CD8-positive, alpha-beta memory T cell (primary cell): ENCODE data around the gene ZCCHC14. TPM values are rescaled to one million over a fixed set of nuclear protein-coding genes. Genes with fewer than 3 reads are reported as not detected.
A peak's percentile ranks its signal among the peaks of the same experiment; 100 is the strongest.

Experiments used
- CTCF ChIA-PET: fragments of 350-600 bp; sonication (Branson Sonifier 250); formaldehyde crosslinking; loops from one replicate; lab custom pipeline; 2021; ENCODE audit warnings: antibody characterized with exemption; lab: Charles Lee
- POLR2A ChIA-PET: fragments of 350-600 bp; sonication (Branson Sonifier 250); formaldehyde crosslinking; loops from one replicate; lab custom pipeline; 2021; ENCODE audit warnings: antibody characterized with exemption; lab: Charles Lee
- DNase-seq, 5 donors: peaks; one replicate each; pipeline versions ENCODE4 v3.0.0 to v3.0.0-alpha.2; 2020 to 2022; ENCODE audit warnings: mixed read lengths in 1 of 5
- H3K27ac ChIP-seq: one replicate; pipeline ENCODE4 v1.7.0; 2013; ENCODE audit warnings: low read depth, mild to moderate bottlenecking, low read length, moderate library complexity
- H3K27me3 ChIP-seq: 2 replicates; pipeline ENCODE4 v1.7.0; 2013; ENCODE audit warnings: low read length, mild to moderate bottlenecking; ENCODE audit not compliant: insufficient read depth, poor library complexity, severe bottlenecking
- H3K36me3 ChIP-seq: 2 replicates; pipeline ENCODE4 v1.7.0; 2013; ENCODE audit warnings: mild to moderate bottlenecking, low read length, moderate library complexity; ENCODE audit not compliant: insufficient read depth
- H3K4me1 ChIP-seq: 2 replicates; pipeline ENCODE4 v1.7.0; 2013; ENCODE audit warnings: mild to moderate bottlenecking, low read length, moderate library complexity; ENCODE audit not compliant: insufficient read depth
- H3K4me3 ChIP-seq: 2 replicates; pipeline ENCODE4 v1.7.0; 2013; ENCODE audit warnings: mild to moderate bottlenecking, low read length
- H3K9me3 ChIP-seq: 2 replicates; pipeline ENCODE4 v1.7.0; 2013; ENCODE audit warnings: mild to moderate bottlenecking, low read length
- H3K27ac Mint-ChIP-seq, 8 donors: one replicate each; pipeline ENCODE4 v1.8.0; 2020 to 2021; ENCODE audit warnings: mixed read lengths in 8 of 8, mild to moderate bottlenecking in 6 of 8, inconsistent platforms in 3 of 8, moderate library complexity in 3 of 8
- H3K27me3 Mint-ChIP-seq, 2 donors: one replicate each; pipeline ENCODE4 v1.8.0; 2020 to 2021; ENCODE audit warnings: mixed read lengths in 2 of 2, mild to moderate bottlenecking in 1 of 2, moderate library complexity in 1 of 2
- H3K36me3 Mint-ChIP-seq, 3 donors: one replicate each; pipeline ENCODE4 v1.8.0; 2020 to 2021; ENCODE audit warnings: mixed read lengths in 3 of 3, inconsistent platforms in 1 of 3, mild to moderate bottlenecking in 1 of 3
- H3K4me1 Mint-ChIP-seq, 3 donors: one replicate each; pipeline ENCODE4 v1.8.0; 2020 to 2021; ENCODE audit warnings: mixed read lengths in 3 of 3, inconsistent platforms in 1 of 3, mild to moderate bottlenecking in 1 of 3
- H3K4me3 Mint-ChIP-seq, 7 donors: one replicate each; pipeline ENCODE4 v1.8.0; 2020 to 2021; ENCODE audit warnings: mixed read lengths in 7 of 7, mild to moderate bottlenecking in 6 of 7, moderate library complexity in 4 of 7, inconsistent platforms in 2 of 7
- H3K9me3 Mint-ChIP-seq, 5 donors: one replicate each; pipeline ENCODE4 v1.8.0; 2020 to 2022; ENCODE audit warnings: mixed read lengths in 5 of 5, mild to moderate bottlenecking in 3 of 5, moderate library complexity in 2 of 5, inconsistent platforms in 1 of 5
- polyA plus RNA-seq: library from polyadenylated mRNA; unstranded; fragments of 300-500 nt; fragmentation: Illumina TruSeq; gene quantifications from one replicate; pipeline ENCODE4 v1.2.3, GENCODE V29; 2021
- total RNA-seq, 2 experiments: library from RNA; stranded (reverse); gene quantifications; one replicate each; pipeline ENCODE4 v1.2.3, GENCODE V29; 2021

The ZCCHC14 gene
- total and polyA plus RNA-seq, 3 experiments from 2014 or later = 0.77 to 6.2 (median 6.1) TPM

DNA sequence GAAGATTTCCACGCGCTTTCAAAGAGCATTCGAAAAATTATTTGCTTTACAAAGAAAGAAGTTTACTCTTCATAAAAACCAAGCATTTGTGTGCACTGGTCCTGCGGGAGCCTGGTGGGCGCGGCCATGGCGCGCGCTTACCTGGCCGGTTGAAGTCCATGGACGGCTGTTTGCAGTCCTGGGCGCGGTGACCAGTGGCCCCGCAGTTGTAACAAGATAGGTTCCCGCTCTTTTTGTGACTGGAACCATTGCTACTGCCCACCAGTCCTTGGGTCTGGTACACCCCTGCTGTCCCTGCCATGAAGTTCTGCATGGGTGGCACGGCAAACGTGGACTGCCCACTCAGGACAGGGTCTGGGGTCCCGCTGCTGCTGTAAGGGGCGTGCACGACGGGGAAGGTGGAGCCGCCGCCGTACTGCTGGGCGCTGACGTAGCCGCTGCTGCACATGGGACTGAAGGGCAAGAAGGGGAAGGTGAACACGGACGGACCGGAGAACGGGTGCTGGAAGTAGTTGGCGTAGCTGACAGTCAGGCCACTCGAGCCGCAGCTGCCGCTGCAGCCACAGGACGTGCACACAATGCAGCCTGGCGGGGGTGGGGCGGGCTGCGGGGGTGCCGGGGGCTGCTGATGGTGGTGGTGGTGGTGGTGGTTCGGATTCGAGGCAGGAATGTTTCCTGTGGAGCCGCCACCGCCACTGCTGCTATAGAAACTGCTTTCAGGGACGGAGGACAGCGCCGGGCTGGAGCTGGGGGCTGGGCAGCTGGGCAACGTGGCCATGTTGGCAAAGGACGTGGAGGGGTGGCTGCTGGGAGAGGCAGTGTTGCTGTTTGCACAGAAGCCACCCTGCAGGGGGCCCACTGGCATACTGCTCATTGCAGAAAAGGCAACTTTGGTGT is 81.2 kb downstream of the ZCCHC14 start:
- Histone ChIP-seq H3K27me3 (no peaks in the 10 kb centered on the region), H3K27ac (no peak overlapping the region), H3K4me1 (no peaks in the 10 kb centered on the region), H3K36me3 (peaks cover 5% of the 10 kb centered on the region), H3K4me3 (no peak overlapping the region), H3K9me3 (no peaks in the 10 kb centered on the region)
- peaks cover 3 to 70% (median 5%) of the 10 kb centered on the region in 3 donors for H3K36me3 Mint-ChIP-seq
- ChIA-PET POLR2A (no interaction called here), CTCF (interaction anchor here (1.9 kb wide), 1 partner anchor 18 kb away, joined by 4 read pairs; no protein-coding TSS in a partner anchor)
- DNase-seq = no peak
- H3K9me3 Mint-ChIP-seq = no peaks in the 10 kb centered on the region
- H3K27ac Mint-ChIP-seq = peak overlapping the region in 1 of 8 donors; percentile 10
- H3K4me3 Mint-ChIP-seq = no peak overlapping the region
- no peaks in the 10 kb centered on the region for H3K4me1 Mint-ChIP-seq
- H3K27me3 Mint-ChIP-seq = peaks cover 0 to 2% of the 10 kb centered on the region in 2 donors

DNA sequence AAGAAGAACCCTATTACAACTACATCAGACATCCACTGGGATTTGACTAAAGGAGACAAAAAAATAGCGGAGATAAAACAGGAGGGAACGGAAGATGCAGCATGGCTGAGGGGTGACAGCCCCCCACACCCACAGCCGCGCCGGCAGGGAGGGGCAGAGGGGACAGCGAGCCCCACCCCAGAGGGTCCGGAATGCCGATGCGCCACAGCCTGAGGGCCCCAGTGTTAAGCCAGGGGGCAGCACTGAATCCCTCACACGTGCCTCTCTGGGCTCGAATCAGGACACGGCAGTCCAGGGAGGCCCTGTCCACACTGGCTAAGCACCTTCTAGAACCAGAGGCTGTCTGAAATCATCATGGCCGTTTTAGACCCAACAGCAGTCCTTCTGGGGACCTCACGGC is 81.9 kb downstream of the ZCCHC14 start:
- Histone ChIP-seq H3K4me1 (no peaks in the 10 kb centered on the region), H3K36me3 (peaks cover 8% of the 10 kb centered on the region), H3K9me3 (no peaks in the 10 kb centered on the region), H3K27me3 (no peaks in the 10 kb centered on the region), H3K4me3 (no peak overlapping the region), H3K27ac (no peak overlapping the region)
- no peak overlapping the region for H3K4me3 Mint-ChIP-seq
- no peak for DNase-seq
- H3K27ac Mint-ChIP-seq = peak overlapping the region in 1 of 8 donors; percentile 36
- no peaks in the 10 kb centered on the region for H3K9me3 Mint-ChIP-seq
- ChIA-PET POLR2A (no interaction called here), CTCF (no interaction called here)
- peaks cover 0 to 2% of the 10 kb centered on the region in 2 donors for H3K27me3 Mint-ChIP-seq
- H3K36me3 Mint-ChIP-seq = peaks cover 3 to 73% (median 5%) of the 10 kb centered on the region in 3 donors
- no peaks in the 10 kb centered on the region for H3K4me1 Mint-ChIP-seq

DNA sequence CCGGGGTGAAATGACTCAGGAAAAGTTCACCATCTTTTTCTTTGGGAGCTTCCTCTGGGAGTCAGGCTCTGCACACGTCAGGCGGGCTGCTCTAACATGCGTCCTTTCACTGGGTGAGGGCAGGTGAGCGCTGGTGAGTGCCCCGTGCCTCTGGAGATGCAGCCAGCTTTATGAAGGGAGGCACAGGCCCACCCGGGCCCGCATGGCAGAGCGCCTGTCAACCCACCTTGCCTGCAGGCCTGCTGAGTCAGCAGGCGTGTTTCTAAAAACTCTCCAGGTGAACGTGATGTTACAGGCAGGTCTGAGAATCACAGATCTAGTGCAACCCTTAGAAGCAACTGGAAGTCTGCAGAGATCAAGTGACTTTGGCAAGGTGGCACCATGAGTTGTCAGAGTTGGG is 82.3 kb downstream of the ZCCHC14 start:
- H3K36me3 ChIP-seq = peaks cover 8% of the 10 kb centered on the region
- CTCF ChIA-PET = no interaction called here

DNA sequence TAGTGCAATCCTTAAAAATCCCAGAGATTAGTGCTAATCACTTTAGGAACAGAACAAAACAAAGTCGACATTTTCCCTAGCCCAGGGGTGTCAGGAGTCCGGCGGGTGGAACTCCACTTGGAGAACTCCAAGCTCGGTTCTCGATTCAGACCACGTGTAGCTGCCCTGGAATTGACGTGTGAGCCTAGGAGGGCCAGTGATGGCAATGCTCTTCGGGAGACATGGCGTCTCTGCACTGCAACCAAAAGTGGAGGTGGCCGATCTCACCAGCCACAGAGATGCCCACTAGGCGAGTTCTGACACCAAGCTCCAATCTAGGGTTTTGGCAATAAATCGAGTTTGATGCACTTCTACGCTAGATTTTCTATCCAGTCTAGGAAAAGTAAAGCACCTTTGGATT is 83.0 kb downstream of the ZCCHC14 start:
- Histone ChIP-seq H3K36me3 (peaks cover 16% of the 10 kb centered on the region), H3K27me3 (no peaks in the 10 kb centered on the region), H3K9me3 (no peaks in the 10 kb centered on the region), H3K27ac (no peak overlapping the region), H3K4me3 (no peak overlapping the region), H3K4me1 (no peaks in the 10 kb centered on the region)
- DNase-seq = no peak
- peaks cover 2 to 76% (median 3%) of the 10 kb centered on the region in 3 donors for H3K36me3 Mint-ChIP-seq
- H3K4me1 Mint-ChIP-seq = no peaks in the 10 kb centered on the region
- H3K9me3 Mint-ChIP-seq = no peaks in the 10 kb centered on the region
- H3K4me3 Mint-ChIP-seq = no peak overlapping the region
- peak overlapping the region in 1 of 8 donors; percentile 58 for H3K27ac Mint-ChIP-seq
- ChIA-PET POLR2A (no interaction called here), CTCF (no interaction called here)
- H3K27me3 Mint-ChIP-seq = peaks cover 0 to 2% of the 10 kb centered on the region in 2 donors

More for the DNA sequence above, 82.3 kb downstream of the ZCCHC14 start:
- POLR2A ChIA-PET = no interaction called here
- peak overlapping the region in 1 of 8 donors; percentile 36 for H3K27ac Mint-ChIP-seq
- no peak overlapping the region for H3K4me3 Mint-ChIP-seq
- peaks cover 0 to 2% of the 10 kb centered on the region in 2 donors for H3K27me3 Mint-ChIP-seq
- Histone ChIP-seq H3K27ac (no peak overlapping the region), H3K27me3 (no peaks in the 10 kb centered on the region), H3K9me3 (no peaks in the 10 kb centered on the region), H3K4me1 (no peaks in the 10 kb centered on the region), H3K4me3 (no peak overlapping the region)
- H3K36me3 Mint-ChIP-seq = peaks cover 3 to 74% (median 5%) of the 10 kb centered on the region in 3 donors
- no peak for DNase-seq
- no peaks in the 10 kb centered on the region for H3K4me1 Mint-ChIP-seq
- no peaks in the 10 kb centered on the region for H3K9me3 Mint-ChIP-seq

DNA sequence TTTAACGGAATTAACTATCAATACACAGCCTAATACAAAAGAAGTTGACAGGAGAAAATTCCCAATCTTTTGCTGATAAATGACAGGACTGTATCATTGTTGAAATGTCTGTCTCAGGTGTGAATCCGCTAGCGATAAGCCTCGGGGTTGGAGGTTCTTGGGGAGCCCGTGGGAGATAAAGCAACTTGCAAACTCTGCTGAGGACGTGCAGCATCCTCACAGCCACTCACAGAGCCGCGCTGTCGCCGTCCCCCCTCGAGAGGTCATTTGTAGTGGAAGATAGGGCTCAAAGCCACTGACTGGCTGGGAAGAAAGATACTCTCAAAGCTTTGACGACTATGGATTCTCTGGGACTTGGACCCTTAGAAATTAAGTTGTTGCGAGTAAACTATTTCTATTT is 83.7 kb downstream of the ZCCHC14 start:
- Mint-ChIP-seq H3K27me3 (peaks cover 0 to 2% of the 10 kb centered on the region in 2 donors), H3K27ac (no peak overlapping the region), H3K4me1 (no peaks in the 10 kb centered on the region), H3K9me3 (no peaks in the 10 kb centered on the region), H3K4me3 (no peak overlapping the region), H3K36me3 (peaks cover 2 to 77% (median 3%) of the 10 kb centered on the region in 3 donors)
- CTCF ChIA-PET = no interaction called here
- no peaks in the 10 kb centered on the region for H3K9me3 ChIP-seq
- H3K27me3 ChIP-seq = no peaks in the 10 kb centered on the region
- H3K36me3 ChIP-seq = peaks cover 22% of the 10 kb centered on the region
- POLR2A ChIA-PET = no interaction called here
- H3K4me3 ChIP-seq = no peak overlapping the region
- H3K27ac ChIP-seq = no peak overlapping the region
- no peaks in the 10 kb centered on the region for H3K4me1 ChIP-seq
- DNase-seq = no peak

DNA sequence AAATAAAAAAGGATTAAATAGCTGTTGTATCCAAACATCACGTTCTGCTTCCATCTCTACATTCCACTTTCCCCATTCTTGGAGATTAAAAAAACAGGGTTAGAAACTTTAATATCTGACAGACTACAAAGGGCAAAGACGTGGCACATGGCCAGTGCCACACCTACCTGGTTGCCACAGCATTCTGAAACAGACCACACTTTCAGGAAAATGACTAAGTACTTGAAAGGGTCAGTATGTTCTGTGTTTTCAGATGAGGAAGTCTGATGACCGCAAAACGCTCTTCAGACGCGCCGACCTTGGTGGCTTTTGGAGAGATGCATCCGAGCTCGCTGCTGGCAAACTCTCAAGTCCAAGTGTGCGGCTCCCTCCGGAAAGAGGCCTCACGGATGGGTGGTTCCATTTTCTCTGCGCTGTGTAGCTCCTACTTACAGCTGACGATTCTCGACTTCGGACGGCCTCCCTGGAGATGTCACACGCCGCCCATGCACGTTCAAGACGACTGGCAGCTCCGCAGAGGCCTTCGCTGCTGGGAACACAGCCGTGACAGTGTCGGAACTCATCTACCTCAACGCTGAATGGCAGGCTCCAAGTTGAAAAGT is 85.2 kb downstream of the ZCCHC14 start:
- H3K27ac Mint-ChIP-seq = peak overlapping the region in 5 of 8 donors; percentile 12 to 87 (median 32)
- H3K4me1 Mint-ChIP-seq = no peaks in the 10 kb centered on the region
- H3K4me1 ChIP-seq = no peaks in the 10 kb centered on the region
- peaks cover 34% of the 10 kb centered on the region for H3K36me3 ChIP-seq
- peak overlapping the region in 1 of 7 donors; percentile 9 for H3K4me3 Mint-ChIP-seq
- no peaks in the 10 kb centered on the region for H3K9me3 Mint-ChIP-seq
- no peak overlapping the region for H3K4me3 ChIP-seq
- POLR2A ChIA-PET = no interaction called here
- no peak overlapping the region for H3K27ac ChIP-seq
- CTCF ChIA-PET = no interaction called here
- no peak for DNase-seq
- H3K36me3 Mint-ChIP-seq = peaks cover 4 to 80% (median 6%) of the 10 kb centered on the region in 3 donors
- H3K27me3 ChIP-seq = no peaks in the 10 kb centered on the region
- no peaks in the 10 kb centered on the region for H3K9me3 ChIP-seq
- peaks cover 0 to 2% of the 10 kb centered on the region in 2 donors for H3K27me3 Mint-ChIP-seq

DNA sequence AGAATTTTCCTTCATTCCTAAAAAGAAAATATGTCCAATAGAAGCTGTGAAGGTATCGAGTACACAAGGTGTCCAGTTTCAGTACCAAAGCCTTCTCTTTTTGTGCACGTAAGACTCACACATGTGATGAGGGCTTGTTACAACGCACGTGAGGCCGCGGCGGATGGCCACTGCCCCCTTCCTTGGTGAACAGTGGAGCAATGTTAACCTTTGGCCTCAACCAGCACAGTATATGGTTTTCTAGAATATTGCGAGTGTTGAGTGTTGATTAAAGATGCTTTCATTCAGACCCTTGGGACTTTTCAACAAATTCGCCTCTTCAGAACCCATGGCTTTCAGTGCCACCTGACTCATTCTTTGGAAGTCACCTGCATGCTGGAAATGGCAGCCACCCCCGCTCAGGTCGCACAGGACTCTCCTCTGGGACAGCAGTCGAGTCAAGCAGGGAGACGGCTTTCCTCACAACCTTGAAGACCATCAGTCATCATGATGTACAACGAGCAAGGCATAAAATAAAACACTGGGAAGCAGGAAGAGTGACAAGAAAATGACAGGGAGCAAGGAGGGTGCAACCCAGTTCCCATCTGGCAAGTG is 86.2 kb downstream of the ZCCHC14 start:
- Mint-ChIP-seq H3K27ac (peak overlapping the region in 2 of 8 donors; percentile 35 to 50), H3K4me3 (no peak overlapping the region), H3K9me3 (no peaks in the 10 kb centered on the region), H3K27me3 (peaks cover 0 to 2% of the 10 kb centered on the region in 2 donors), H3K36me3 (peaks cover 5 to 77% (median 6%) of the 10 kb centered on the region in 3 donors), H3K4me1 (no peaks in the 10 kb centered on the region)
- Histone ChIP-seq H3K27ac (no peak overlapping the region), H3K9me3 (no peaks in the 10 kb centered on the region), H3K4me1 (no peaks in the 10 kb centered on the region), H3K4me3 (no peak overlapping the region), H3K36me3 (peaks cover 41% of the 10 kb centered on the region), H3K27me3 (no peaks in the 10 kb centered on the region)
- CTCF ChIA-PET = no interaction called here
- POLR2A ChIA-PET = no interaction called here
- DNase-seq = no peak
